NT2/D1 (cell line): ENCODE results near the gene GNAQ.

ENCODE experiments used
- DNase-seq: peaks from one replicate; pipeline ENCODE4 v3.0.0-alpha.2; 2011; ENCODE audit warnings: low read depth, low spot score
- H3K27me3 ChIP-seq: 2 replicates; pipeline ENCODE4 v1.6.0; 2011; ENCODE audit warnings: mild to moderate bottlenecking; ENCODE audit not compliant: insufficient read length, insufficient read depth
- H3K36me3 ChIP-seq: 2 replicates; pipeline ENCODE4 v1.6.1; 2011; ENCODE audit warnings: mild to moderate bottlenecking, low read length, mixed read lengths; ENCODE audit not compliant: insufficient read depth, insufficient read length
- H3K4me1 ChIP-seq: 2 replicates; pipeline ENCODE4 v1.5.1; 2011; ENCODE audit not compliant: insufficient read depth, insufficient read length
- H3K4me3 ChIP-seq: 2 replicates; pipeline ENCODE4 v1.5.1; 2011; ENCODE audit warnings: low read depth; ENCODE audit not compliant: insufficient read length
- H3K9ac ChIP-seq: 2 replicates; pipeline ENCODE4 v1.6.0; 2011; ENCODE audit warnings: low read depth; ENCODE audit not compliant: insufficient read length
- H3K9me3 ChIP-seq: 2 replicates; pipeline ENCODE4 v1.5.1; 2011; ENCODE audit warnings: mild to moderate bottlenecking, low read length; ENCODE audit not compliant: insufficient read depth
- SUZ12 ChIP-seq: IDR thresholded peaks from 2 replicates; pipeline ENCODE4 v1.6.1; 2011; ENCODE audit not compliant: insufficient read length, insufficient read depth; ENCODE audit errors: extremely low read depth
- YY1 ChIP-seq: IDR thresholded peaks from 2 replicates; pipeline ENCODE4 v1.6.1; 2011; ENCODE audit not compliant: insufficient read length, insufficient read depth
- ZNF274 ChIP-seq: IDR thresholded peaks from 2 replicates; pipeline ENCODE4 v1.6.1; 2011; ENCODE audit warnings: mild to moderate bottlenecking, low read depth, low read length

GNAQ gene

GRCh38 chr9:77848404-77848803, 183.2 kb downstream of the GNAQ start:
- H3K9me3 ChIP-seq, result no peaks in the 10 kb centered on the region
- no peaks in the 10 kb centered on the region for H3K27me3 ChIP-seq
- TF ChIP-seq SUZ12 (no peak), YY1 (no peak), ZNF274 (no peak)
- H3K4me1 ChIP-seq, result no peaks in the 10 kb centered on the region
- H3K36me3 ChIP-seq, result no peaks in the 10 kb centered on the region
- DNase-seq, result no peak
- no peak overlapping the region for H3K4me3 ChIP-seq
- no peak overlapping the region for H3K9ac ChIP-seq

- DNase-seq, result no peak
- H3K4me1 ChIP-seq, result no peaks in the 10 kb centered on the region
- TF ChIP-seq YY1 (no peak), SUZ12 (no peak), ZNF274 (no peak)
Measured at GRCh38 chr9:77847626-77848025, 184.0 kb downstream of the GNAQ start.

GRCh38 chr9:77847059-77847499, 184.5 kb downstream of the GNAQ start:
- H3K9ac ChIP-seq, result no peak overlapping the region
- no peaks in the 10 kb centered on the region for H3K36me3 ChIP-seq
- DNase-seq, result no peak
- H3K27me3 ChIP-seq, result no peaks in the 10 kb centered on the region
- no peak for TF ChIP-seq YY1
- no peak for TF ChIP-seq ZNF274
- TF ChIP-seq SUZ12, result no peak
- no peaks in the 10 kb centered on the region for H3K4me1 ChIP-seq
- no peaks in the 10 kb centered on the region for H3K9me3 ChIP-seq
- no peak overlapping the region for H3K4me3 ChIP-seq

More at GRCh38 chr9:77847626-77848025, 184.0 kb downstream of the GNAQ start:
- H3K4me3 ChIP-seq, result no peak overlapping the region
- no peaks in the 10 kb centered on the region for H3K9me3 ChIP-seq
- no peaks in the 10 kb centered on the region for H3K36me3 ChIP-seq
- no peaks in the 10 kb centered on the region for H3K27me3 ChIP-seq
- H3K9ac ChIP-seq, result no peak overlapping the region

- Histone ChIP-seq H3K27me3 (no peaks in the 10 kb centered on the region), H3K4me1 (no peaks in the 10 kb centered on the region), H3K9ac (no peak overlapping the region), H3K4me3 (no peak overlapping the region), H3K36me3 (no peaks in the 10 kb centered on the region), H3K9me3 (no peaks in the 10 kb centered on the region)
- TF ChIP-seq ZNF274 (no peak), SUZ12 (no peak), YY1 (no peak)
- DNase-seq, result no peak
Measured at GRCh38 chr9:77844415-77844814, 187.2 kb downstream of the GNAQ start.

GRCh38 chr9:77843871-77844155, 187.8 kb downstream of the GNAQ start:
- no peak overlapping the region for H3K4me3 ChIP-seq
- H3K9ac ChIP-seq, result no peak overlapping the region
- no peak for DNase-seq
- H3K27me3 ChIP-seq, result no peaks in the 10 kb centered on the region
- no peaks in the 10 kb centered on the region for H3K9me3 ChIP-seq
- no peaks in the 10 kb centered on the region for H3K4me1 ChIP-seq
- TF ChIP-seq YY1 (no peak), ZNF274 (no peak), SUZ12 (no peak)
- H3K36me3 ChIP-seq, result no peaks in the 10 kb centered on the region

GRCh38 chr9:77843076-77843870, 188.3 kb downstream of the GNAQ start:
- Histone ChIP-seq H3K9ac (no peak overlapping the region), H3K4me1 (no peaks in the 10 kb centered on the region), H3K9me3 (no peaks in the 10 kb centered on the region), H3K27me3 (no peaks in the 10 kb centered on the region), H3K36me3 (no peaks in the 10 kb centered on the region), H3K4me3 (no peak overlapping the region)
- TF ChIP-seq YY1 (no peak), SUZ12 (no peak), ZNF274 (no peak)
- DNase-seq, result no peak

GRCh38 chr9:77841739-77842386, 189.7 kb downstream of the GNAQ start:
- H3K4me1 ChIP-seq, result no peaks in the 10 kb centered on the region
- H3K9ac ChIP-seq, result no peak overlapping the region
- no peak overlapping the region for H3K4me3 ChIP-seq
- TF ChIP-seq YY1 (no peak), ZNF274 (no peak), SUZ12 (no peak)
- no peaks in the 10 kb centered on the region for H3K36me3 ChIP-seq
- no peaks in the 10 kb centered on the region for H3K27me3 ChIP-seq
- no peak for DNase-seq
- H3K9me3 ChIP-seq, result no peaks in the 10 kb centered on the region
